Measurements from ENCODE around the gene TANGO6.

Gene TANGO6

DNA sequence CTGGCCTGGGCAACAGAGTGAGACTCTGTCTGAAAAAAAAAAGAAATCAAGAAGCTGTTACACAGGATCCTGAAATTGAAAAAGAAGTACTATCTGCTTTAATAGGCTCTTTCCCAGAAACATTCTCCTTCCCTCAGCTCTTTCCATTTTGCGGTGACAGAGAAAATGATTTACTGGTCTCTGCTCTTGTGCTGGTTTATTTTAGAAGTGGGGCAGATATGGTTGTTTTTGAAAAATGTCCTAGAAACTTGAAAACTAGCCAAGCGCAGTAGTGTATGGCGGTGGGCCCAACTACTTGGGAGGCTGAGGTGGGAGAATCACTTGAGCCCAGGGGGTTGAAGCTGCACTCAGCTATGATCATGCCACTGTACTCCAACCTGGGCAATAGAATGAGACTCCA is 28.8 kb upstream of the TANGO6 start:
- Histone ChIP-seq H3K27me3 (ENCODE audit: control insufficient read depth, low read length) (no peaks in the 10 kb centered on the region), H3K9me2 (replicated peaks; ENCODE audit: control insufficient read depth, low read length) (no peaks in the 10 kb centered on the region), H3K4me2 (ENCODE audit: low read length) (no peak overlapping the region), H3K4me1 (ENCODE audit: control insufficient read depth, low read length) (no peaks in the 10 kb centered on the region), H3K9me3 (ENCODE audit: control insufficient read depth, insufficient read depth, low read length) (no peaks in the 10 kb centered on the region), H3K4me3 (ENCODE audit: low read length) (no peak overlapping the region), H3K79me2 (ENCODE audit: control insufficient read depth, low read length) (no peaks in the 10 kb centered on the region), H3F3A (ENCODE audit: control insufficient read depth, insufficient read depth) (no peaks in the 10 kb centered on the region), H3K36me3 (ENCODE audit: control insufficient read depth, low read length) (no peaks in the 10 kb centered on the region), H3K27ac (ENCODE audit: low read depth, low read length) (no peak overlapping the region), H4K20me1 (ENCODE audit: control insufficient read depth, insufficient read depth, low read depth, low read length) (no peaks in the 10 kb centered on the region)
- TF ChIP-seq EZH2phosphoT487 (IDR thresholded peaks at IDR 0.05; ENCODE audit: borderline replicate concordance, low read length): no peak

DNA sequence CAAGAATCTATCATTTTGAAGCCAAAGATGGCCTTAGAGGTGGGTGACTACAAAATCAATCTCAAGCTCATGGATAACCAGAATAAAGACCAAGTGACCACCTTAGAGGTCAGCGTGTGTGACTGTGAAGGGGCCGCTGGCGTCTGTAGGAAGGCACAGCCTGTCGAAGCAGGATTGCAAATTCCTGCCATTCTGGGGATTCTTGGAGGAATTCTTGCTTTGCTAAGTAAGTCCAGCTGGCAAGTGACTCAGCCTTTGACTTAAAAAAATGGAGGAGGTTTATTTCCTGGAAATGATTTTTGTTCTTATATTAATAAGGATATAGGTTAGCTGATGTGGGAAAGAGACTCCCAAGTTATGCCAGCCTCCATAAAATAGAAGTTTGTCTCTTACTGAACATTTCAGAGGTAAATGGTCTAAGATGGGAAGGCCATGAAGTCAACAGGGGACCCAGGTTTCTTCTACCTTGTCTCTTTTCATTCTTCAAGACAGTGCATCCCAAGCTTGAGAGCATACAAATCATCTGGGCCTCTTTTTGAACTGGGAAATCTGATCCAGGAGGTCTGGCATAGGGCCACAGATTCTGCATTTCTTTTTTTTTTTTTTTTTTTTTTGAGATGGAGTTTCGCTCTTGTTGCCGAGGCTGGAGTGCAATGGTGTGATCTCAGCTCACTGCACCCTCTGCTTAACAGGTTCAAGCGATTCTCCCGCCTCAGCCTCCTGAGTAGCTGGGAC is 19.8 kb upstream of the TANGO6 start:
- Histone ChIP-seq H3K27ac (ENCODE audit: low read depth, low read length) (no peak overlapping the region), H3F3A (ENCODE audit: control insufficient read depth, insufficient read depth) (no peaks in the 10 kb centered on the region), H3K4me1 (ENCODE audit: control insufficient read depth, low read length) (no peaks in the 10 kb centered on the region)

DNA sequence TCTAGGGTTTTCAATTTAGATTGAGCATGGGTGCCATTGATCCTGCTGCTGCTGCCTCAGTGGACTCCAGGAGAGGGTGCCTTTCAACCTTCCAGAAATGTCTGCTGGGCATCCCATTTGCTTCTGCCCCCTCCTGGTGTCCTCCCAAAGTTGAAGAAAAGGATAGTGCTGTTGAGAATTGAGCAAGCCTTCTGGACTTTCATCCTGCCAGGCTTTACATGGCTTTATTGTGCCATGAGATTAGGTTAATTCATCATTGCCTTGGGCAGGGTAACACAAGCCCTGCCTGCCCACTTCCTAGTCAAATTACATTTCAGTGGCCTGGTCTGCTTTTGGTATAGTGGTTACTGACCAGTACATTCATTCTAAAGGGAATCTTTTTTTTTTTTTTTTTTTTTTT is 17.9 kb upstream of the TANGO6 start:
- H3K36me3 ChIP-seq (ENCODE audit: control insufficient read depth, low read length): no peaks in the 10 kb centered on the region
- no peak for TF ChIP-seq EZH2phosphoT487 (IDR thresholded peaks at IDR 0.05; ENCODE audit: borderline replicate concordance, low read length)
- TF ChIP-seq, protein P1, sequence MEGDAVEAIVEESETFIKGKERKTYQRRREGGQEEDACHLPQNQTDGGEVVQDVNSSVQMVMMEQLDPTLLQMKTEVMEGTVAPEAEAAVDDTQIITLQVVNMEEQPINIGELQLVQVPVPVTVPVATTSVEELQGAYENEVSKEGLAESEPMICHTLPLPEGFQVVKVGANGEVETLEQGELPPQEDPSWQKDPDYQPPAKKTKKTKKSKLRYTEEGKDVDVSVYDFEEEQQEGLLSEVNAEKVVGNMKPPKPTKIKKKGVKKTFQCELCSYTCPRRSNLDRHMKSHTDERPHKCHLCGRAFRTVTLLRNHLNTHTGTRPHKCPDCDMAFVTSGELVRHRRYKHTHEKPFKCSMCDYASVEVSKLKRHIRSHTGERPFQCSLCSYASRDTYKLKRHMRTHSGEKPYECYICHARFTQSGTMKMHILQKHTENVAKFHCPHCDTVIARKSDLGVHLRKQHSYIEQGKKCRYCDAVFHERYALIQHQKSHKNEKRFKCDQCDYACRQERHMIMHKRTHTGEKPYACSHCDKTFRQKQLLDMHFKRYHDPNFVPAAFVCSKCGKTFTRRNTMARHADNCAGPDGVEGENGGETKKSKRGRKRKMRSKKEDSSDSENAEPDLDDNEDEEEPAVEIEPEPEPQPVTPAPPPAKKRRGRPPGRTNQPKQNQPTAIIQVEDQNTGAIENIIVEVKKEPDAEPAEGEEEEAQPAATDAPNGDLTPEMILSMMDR (IDR thresholded peaks at IDR 0.05; ENCODE audit: low read depth, low read length, poor library complexity, severe bottlenecking): no peak
- no peak overlapping the region for H3K4me3 ChIP-seq (ENCODE audit: low read length)
- no peaks in the 10 kb centered on the region for H3F3A ChIP-seq (ENCODE audit: control insufficient read depth, insufficient read depth)
- H3K27ac ChIP-seq (ENCODE audit: low read depth, low read length): no peak overlapping the region
- H3K79me2 ChIP-seq (ENCODE audit: control insufficient read depth, low read length): no peaks in the 10 kb centered on the region
- no peaks in the 10 kb centered on the region for H4K20me1 ChIP-seq (ENCODE audit: control insufficient read depth, insufficient read depth, low read depth, low read length)
- no peak overlapping the region for H3K4me2 ChIP-seq (ENCODE audit: low read length)
- no peaks in the 10 kb centered on the region for H3K4me1 ChIP-seq (ENCODE audit: control insufficient read depth, low read length)
- peaks cover 4% of the 10 kb centered on the region; the same call in 1 of the 2 replicates for H3K27me3 ChIP-seq (ENCODE audit: control insufficient read depth, low read length)
- H3K9me2 ChIP-seq (replicated peaks; ENCODE audit: control insufficient read depth, low read length): no peaks in the 10 kb centered on the region
- H3K9me3 ChIP-seq (ENCODE audit: control insufficient read depth, insufficient read depth, low read length): no peaks in the 10 kb centered on the region

More for the DNA sequence above, 19.8 kb upstream of the TANGO6 start:
- no peaks in the 10 kb centered on the region for H4K20me1 ChIP-seq (ENCODE audit: control insufficient read depth, insufficient read depth, low read depth, low read length)
- TF ChIP-seq, protein P1 (IDR thresholded peaks at IDR 0.05; ENCODE audit: low read depth, low read length, poor library complexity, severe bottlenecking): no peak
- TF ChIP-seq EZH2phosphoT487 (IDR thresholded peaks at IDR 0.05; ENCODE audit: borderline replicate concordance, low read length): no peak
- no peaks in the 10 kb centered on the region for H3K9me2 ChIP-seq (replicated peaks; ENCODE audit: control insufficient read depth, low read length)
- H3K9me3 ChIP-seq (ENCODE audit: control insufficient read depth, insufficient read depth, low read length): no peaks in the 10 kb centered on the region
- H3K79me2 ChIP-seq (ENCODE audit: control insufficient read depth, low read length): no peaks in the 10 kb centered on the region
- H3K4me2 ChIP-seq (ENCODE audit: low read length): no peak overlapping the region
- H3K36me3 ChIP-seq (ENCODE audit: control insufficient read depth, low read length): no peaks in the 10 kb centered on the region
- H3K27me3 ChIP-seq (ENCODE audit: control insufficient read depth, low read length): no peaks in the 10 kb centered on the region; the same call in 1 of the 2 replicates
- H3K4me3 ChIP-seq (ENCODE audit: low read length): no peak overlapping the region

DNA sequence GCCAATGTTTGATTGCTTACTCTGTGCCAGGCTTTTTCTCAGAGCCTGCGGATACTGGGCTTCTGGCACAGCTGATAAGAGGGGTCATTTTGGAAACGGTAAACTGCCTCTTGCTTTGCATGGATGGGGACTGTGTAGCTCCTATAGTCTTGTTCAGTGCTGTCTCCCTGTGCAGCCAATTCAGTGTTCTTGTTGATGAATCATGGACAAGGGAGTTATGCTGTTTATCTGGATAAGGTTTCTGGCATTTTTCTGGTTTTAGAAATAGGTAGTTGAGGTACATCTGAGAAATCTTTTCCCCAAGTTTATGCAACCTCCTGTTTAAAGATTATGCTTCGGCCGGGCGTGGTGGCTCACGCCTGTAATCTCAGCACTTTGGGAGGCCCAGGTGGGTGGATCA is 16.7 kb upstream of the TANGO6 start:
- Histone ChIP-seq H3K4me1 (ENCODE audit: control insufficient read depth, low read length) (no peaks in the 10 kb centered on the region), H3K4me3 (ENCODE audit: low read length) (no peak overlapping the region), H3K27me3 (ENCODE audit: control insufficient read depth, low read length) (peaks cover 4% of the 10 kb centered on the region; the same call in 1 of the 2 replicates), H3K79me2 (ENCODE audit: control insufficient read depth, low read length) (no peaks in the 10 kb centered on the region), H3K27ac (ENCODE audit: low read depth, low read length) (no peak overlapping the region), H3K9me3 (ENCODE audit: control insufficient read depth, insufficient read depth, low read length) (no peaks in the 10 kb centered on the region), H3F3A (ENCODE audit: control insufficient read depth, insufficient read depth) (no peaks in the 10 kb centered on the region), H3K36me3 (ENCODE audit: control insufficient read depth, low read length) (no peaks in the 10 kb centered on the region), H4K20me1 (ENCODE audit: control insufficient read depth, insufficient read depth, low read depth, low read length) (no peaks in the 10 kb centered on the region), H3K9me2 (replicated peaks; ENCODE audit: control insufficient read depth, low read length) (no peaks in the 10 kb centered on the region), H3K4me2 (ENCODE audit: low read length) (no peak overlapping the region)
- TF ChIP-seq, protein P1 (IDR thresholded peaks at IDR 0.05; ENCODE audit: low read depth, low read length, poor library complexity, severe bottlenecking): no peak
- no peak for TF ChIP-seq EZH2phosphoT487 (IDR thresholded peaks at IDR 0.05; ENCODE audit: borderline replicate concordance, low read length)

All from DOHH2 (cell line).